SK-N-SH (cell line): ENCODE data around the gene CACNA1G.

Source experiments
- EP300 ChIP-seq, 2 experiments: IDR thresholded peaks; 2 replicates each; pipeline versions ENCODE4 v1.4.0 to v1.6.1; 2012; ENCODE audit warnings: borderline replicate concordance in 1 of 2, low read depth in 1 of 2, low read length in 1 of 2
- EZH2phosphoT487 ChIP-seq: fragments of 200-600 bp; sonication (generic); IDR thresholded peaks from 2 replicates; pipeline ENCODE4 v1.6.1; 2017; ENCODE audit warnings: low read depth, mixed run types, mild to moderate bottlenecking, antibody characterized with exemption, moderate library complexity, borderline replicate concordance
- GATA2 ChIP-seq: sonication (generic); formaldehyde crosslinking; IDR thresholded peaks from 2 replicates; pipeline ENCODE4 v1.5.0; 2020; ENCODE audit warnings: mild to moderate bottlenecking, missing genetic modification reagents
- JUND ChIP-seq: IDR thresholded peaks from 2 replicates; pipeline ENCODE4 v1.4.0; 2012
- MAX ChIP-seq: IDR thresholded peaks from 2 replicates; pipeline ENCODE4 v1.4.0; 2012; ENCODE audit warnings: low read depth
- NRF1 ChIP-seq: IDR thresholded peaks from 2 replicates; pipeline ENCODE4 v1.6.1; 2012; ENCODE audit warnings: low read depth, mild to moderate bottlenecking, low read length
- POLR2AphosphoS5 ChIP-seq: IDR thresholded peaks from 2 replicates; pipeline ENCODE4 v1.6.1; 2012; ENCODE audit warnings: low read depth, low read length
- RAD21 ChIP-seq: IDR thresholded peaks from 2 replicates; pipeline ENCODE4 v1.6.1; 2012; ENCODE audit warnings: mild to moderate bottlenecking, low read length
- RCOR1 ChIP-seq: fragments of 150-350 bp; IDR thresholded peaks from 2 replicates; pipeline ENCODE4 v1.6.1; 2017; ENCODE audit warnings: antibody characterized with exemption, low read length
- YY1 ChIP-seq: IDR thresholded peaks from 2 replicates; pipeline ENCODE4 v1.4.0; 2012; ENCODE audit warnings: low read depth, mild to moderate bottlenecking
- TF ChIP-seq, protein P1 (sequence below): fragments of 200-600 bp; sonication (generic); IDR thresholded peaks from 2 replicates; pipeline ENCODE4 v1.6.1; 2017; ENCODE audit warnings: antibody characterized with exemption, mild to moderate bottlenecking, moderate library complexity
- TF ChIP-seq, protein P2 (sequence below): IDR thresholded peaks from 2 replicates; pipeline ENCODE4 v1.6.1; 2012; ENCODE audit warnings: mild to moderate bottlenecking, low read depth, low read length, moderate library complexity
- TF ChIP-seq, protein P3 (sequence below): IDR thresholded peaks from 2 replicates; pipeline ENCODE4 v1.4.0; 2012; ENCODE audit warnings: low read depth, borderline replicate concordance

DNA sequence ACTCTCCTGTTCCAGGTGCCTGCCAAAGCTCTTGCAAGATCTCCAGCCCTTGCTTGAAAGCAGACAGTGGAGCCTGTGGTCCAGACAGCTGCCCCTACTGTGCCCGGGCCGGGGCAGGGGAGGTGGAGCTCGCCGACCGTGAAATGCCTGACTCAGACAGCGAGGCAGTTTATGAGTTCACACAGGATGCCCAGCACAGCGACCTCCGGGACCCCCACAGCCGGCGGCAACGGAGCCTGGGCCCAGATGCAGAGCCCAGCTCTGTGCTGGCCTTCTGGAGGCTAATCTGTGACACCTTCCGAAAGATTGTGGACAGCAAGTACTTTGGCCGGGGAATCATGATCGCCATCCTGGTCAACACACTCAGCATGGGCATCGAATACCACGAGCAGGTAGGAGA lies 17.7 kb downstream of the CACNA1G start:
- TF ChIP-seq, protein P1, sequence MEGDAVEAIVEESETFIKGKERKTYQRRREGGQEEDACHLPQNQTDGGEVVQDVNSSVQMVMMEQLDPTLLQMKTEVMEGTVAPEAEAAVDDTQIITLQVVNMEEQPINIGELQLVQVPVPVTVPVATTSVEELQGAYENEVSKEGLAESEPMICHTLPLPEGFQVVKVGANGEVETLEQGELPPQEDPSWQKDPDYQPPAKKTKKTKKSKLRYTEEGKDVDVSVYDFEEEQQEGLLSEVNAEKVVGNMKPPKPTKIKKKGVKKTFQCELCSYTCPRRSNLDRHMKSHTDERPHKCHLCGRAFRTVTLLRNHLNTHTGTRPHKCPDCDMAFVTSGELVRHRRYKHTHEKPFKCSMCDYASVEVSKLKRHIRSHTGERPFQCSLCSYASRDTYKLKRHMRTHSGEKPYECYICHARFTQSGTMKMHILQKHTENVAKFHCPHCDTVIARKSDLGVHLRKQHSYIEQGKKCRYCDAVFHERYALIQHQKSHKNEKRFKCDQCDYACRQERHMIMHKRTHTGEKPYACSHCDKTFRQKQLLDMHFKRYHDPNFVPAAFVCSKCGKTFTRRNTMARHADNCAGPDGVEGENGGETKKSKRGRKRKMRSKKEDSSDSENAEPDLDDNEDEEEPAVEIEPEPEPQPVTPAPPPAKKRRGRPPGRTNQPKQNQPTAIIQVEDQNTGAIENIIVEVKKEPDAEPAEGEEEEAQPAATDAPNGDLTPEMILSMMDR, result no peak
- TF ChIP-seq EZH2phosphoT487 (no peak), YY1 (no peak), POLR2AphosphoS5 (no peak), MAX (no peak), EP300 (IDR thresholded peaks at IDR 0.05; ENCODE audit: borderline replicate concordance in 1 of 2, low read depth in 1 of 2, low read length in 1 of 2) (no peak), RAD21 (no peak), RCOR1 (no peak), JUND (no peak), GATA2 (CRISPR knock-in tag) (no peak), NRF1 (no peak)
- TF ChIP-seq, protein P2, sequence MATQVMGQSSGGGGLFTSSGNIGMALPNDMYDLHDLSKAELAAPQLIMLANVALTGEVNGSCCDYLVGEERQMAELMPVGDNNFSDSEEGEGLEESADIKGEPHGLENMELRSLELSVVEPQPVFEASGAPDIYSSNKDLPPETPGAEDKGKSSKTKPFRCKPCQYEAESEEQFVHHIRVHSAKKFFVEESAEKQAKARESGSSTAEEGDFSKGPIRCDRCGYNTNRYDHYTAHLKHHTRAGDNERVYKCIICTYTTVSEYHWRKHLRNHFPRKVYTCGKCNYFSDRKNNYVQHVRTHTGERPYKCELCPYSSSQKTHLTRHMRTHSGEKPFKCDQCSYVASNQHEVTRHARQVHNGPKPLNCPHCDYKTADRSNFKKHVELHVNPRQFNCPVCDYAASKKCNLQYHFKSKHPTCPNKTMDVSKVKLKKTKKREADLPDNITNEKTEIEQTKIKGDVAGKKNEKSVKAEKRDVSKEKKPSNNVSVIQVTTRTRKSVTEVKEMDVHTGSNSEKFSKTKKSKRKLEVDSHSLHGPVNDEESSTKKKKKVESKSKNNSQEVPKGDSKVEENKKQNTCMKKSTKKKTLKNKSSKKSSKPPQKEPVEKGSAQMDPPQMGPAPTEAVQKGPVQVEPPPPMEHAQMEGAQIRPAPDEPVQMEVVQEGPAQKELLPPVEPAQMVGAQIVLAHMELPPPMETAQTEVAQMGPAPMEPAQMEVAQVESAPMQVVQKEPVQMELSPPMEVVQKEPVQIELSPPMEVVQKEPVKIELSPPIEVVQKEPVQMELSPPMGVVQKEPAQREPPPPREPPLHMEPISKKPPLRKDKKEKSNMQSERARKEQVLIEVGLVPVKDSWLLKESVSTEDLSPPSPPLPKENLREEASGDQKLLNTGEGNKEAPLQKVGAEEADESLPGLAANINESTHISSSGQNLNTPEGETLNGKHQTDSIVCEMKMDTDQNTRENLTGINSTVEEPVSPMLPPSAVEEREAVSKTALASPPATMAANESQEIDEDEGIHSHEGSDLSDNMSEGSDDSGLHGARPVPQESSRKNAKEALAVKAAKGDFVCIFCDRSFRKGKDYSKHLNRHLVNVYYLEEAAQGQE, result no peak
- TF ChIP-seq, protein P3, sequence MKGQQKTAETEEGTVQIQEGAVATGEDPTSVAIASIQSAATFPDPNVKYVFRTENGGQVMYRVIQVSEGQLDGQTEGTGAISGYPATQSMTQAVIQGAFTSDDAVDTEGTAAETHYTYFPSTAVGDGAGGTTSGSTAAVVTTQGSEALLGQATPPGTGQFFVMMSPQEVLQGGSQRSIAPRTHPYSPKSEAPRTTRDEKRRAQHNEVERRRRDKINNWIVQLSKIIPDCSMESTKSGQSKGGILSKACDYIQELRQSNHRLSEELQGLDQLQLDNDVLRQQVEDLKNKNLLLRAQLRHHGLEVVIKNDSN, result no peak
